Keratinocyte (primary cell): ENCODE data around the gene NUP98. TPM values are rescaled to one million over a fixed set of nuclear protein-coding genes. Genes with fewer than 3 reads are reported as not detected.

Experiments
- DNase-seq: peaks from one replicate; pipeline ENCODE4 v3.0.0-alpha.2; 2011; ENCODE audit warnings: low read depth, missing footprints, low spot score
- FAIRE-seq: peaks from 2 replicates; lab custom pipeline; 2011; peaks lifted over from hg19 to GRCh38; lab: Jason Lieb, UNC
- H2AFZ ChIP-seq: 2 replicates; pipeline ENCODE4 v1.6.0; 2012; ENCODE audit warnings: low read length, control low read depth, inconsistent platforms; ENCODE audit not compliant: control insufficient read depth
- H3K27ac ChIP-seq: 2 replicates; pipeline ENCODE4 v1.5.1; 2011; ENCODE audit warnings: low read length; ENCODE audit not compliant: control insufficient read depth, insufficient read depth
- H3K27me3 ChIP-seq: 3 replicates; pipeline ENCODE4 v1.6.0; 2011; ENCODE audit warnings: low read length; ENCODE audit not compliant: control insufficient read depth, insufficient read depth; ENCODE audit errors: extremely low read depth
- H3K36me3 ChIP-seq, 2 experiments: 2 replicates in 1 of 2; 3 replicates in 1 of 2; pipeline ENCODE4 v1.5.1; 2011; ENCODE audit warnings: low read length in 2 of 2, mild to moderate bottlenecking in 1 of 2; ENCODE audit not compliant: control insufficient read depth in 2 of 2, insufficient read depth in 2 of 2; ENCODE audit errors: extremely low read depth in 1 of 2
- H3K4me1 ChIP-seq: 3 replicates; pipeline ENCODE4 v1.5.1; 2011; ENCODE audit warnings: low read length; ENCODE audit not compliant: control insufficient read depth, insufficient read depth; ENCODE audit errors: extremely low read depth
- H3K4me2 ChIP-seq: 3 replicates; pipeline ENCODE4 v1.6.0; 2011; ENCODE audit warnings: low read depth, low read length; ENCODE audit not compliant: control insufficient read depth, insufficient read depth; ENCODE audit errors: extremely low read depth
- H3K4me3 ChIP-seq, 3 experiments: fragments of 200-600 bp in 1 of 3; sonication (generic) in 1 of 3; 2 replicates in 2 of 3; 3 replicates in 1 of 3; pipeline ENCODE4 v1.5.1; 2011 to 2016; ENCODE audit warnings: low read length in 3 of 3, mild to moderate bottlenecking in 3 of 3, control low read depth in 2 of 3, inconsistent platforms in 1 of 3, low read depth in 1 of 3, mixed read lengths in 1 of 3, mixed run types in 1 of 3, moderate library complexity in 1 of 3; ENCODE audit not compliant: control insufficient read depth in 2 of 3, insufficient read depth in 2 of 3; ENCODE audit errors: extremely low read depth in 1 of 3
- H3K79me2 ChIP-seq: 2 replicates; pipeline ENCODE4 v1.6.0; 2012; ENCODE audit warnings: low read length; ENCODE audit not compliant: control insufficient read depth, insufficient read depth
- H3K9ac ChIP-seq: 3 replicates; pipeline ENCODE4 v1.6.0; 2011; ENCODE audit warnings: low read length; ENCODE audit not compliant: control insufficient read depth, insufficient read depth; ENCODE audit errors: extremely low read depth
- H3K9me1 ChIP-seq: 3 replicates; pipeline ENCODE4 v1.6.0; 2011; ENCODE audit warnings: low read length; ENCODE audit not compliant: control insufficient read depth, insufficient read depth; ENCODE audit errors: extremely low read depth
- H3K9me3 ChIP-seq: 2 replicates; pipeline ENCODE4 v1.5.1; 2012; ENCODE audit warnings: low read depth, low read length; ENCODE audit not compliant: control insufficient read depth
- H4K20me1 ChIP-seq: 3 replicates; pipeline ENCODE4 v1.6.0; 2011; ENCODE audit warnings: low read length; ENCODE audit not compliant: control insufficient read depth, insufficient read depth; ENCODE audit errors: extremely low read depth
- CTCF ChIP-seq, 3 experiments: IDR thresholded peaks in 1 of 3; conservative IDR thresholded peaks in 1 of 3; optimal IDR thresholded peaks in 1 of 3; 2 replicates in 2 of 3; 3 replicates in 1 of 3; pipeline versions ENCODE3 to v1.5.1; 2011; ENCODE audit warnings: low read length in 3 of 3, mild to moderate bottlenecking in 3 of 3, moderate library complexity in 2 of 3, control low read depth in 1 of 3, inconsistent platforms in 1 of 3; ENCODE audit not compliant: insufficient read depth in 2 of 3; ENCODE audit errors: extremely low read depth in 1 of 3
- EZH2 ChIP-seq: IDR thresholded peaks from one replicate; pipeline ENCODE4 v1.6.1; 2012; ENCODE audit warnings: inconsistent platforms, mild to moderate bottlenecking, low read length, moderate library complexity
- dilution Hi-C: fragments of 300-500 bp; cut with MboI; formaldehyde crosslinking; loops from one replicate; pipeline ENCODE4 v1.7.0; 2020; ENCODE audit warnings: low sequenced_read_pairs; ENCODE audit not compliant: extremely low pct_ligation_motif_present
- polyA plus RNA-seq, 5 experiments: library from polyadenylated mRNA; depleted of rRNA in 3 of 5; stranded (reverse) in 3 of 5; stranded (forward) in 1 of 5; unstranded in 1 of 5; fragments of >200 nt; gene quantifications; 1 replicate in 1 of 5; 2 replicates in 3 of 5; 3 replicates in 1 of 5; pipeline versions ENCODE4 v1.2.1 to v1.2.3, GENCODE V29; 2011 to 2012; ENCODE audit warnings: missing spikeins in 2 of 5, low read depth in 1 of 5, low replicate concordance in 1 of 5

Gene NUP98
- polyA plus RNA-seq, 1 donor (not counting 4 experiments of a cell fraction or from before 2014, with no cell fraction given), result 66.9 TPM

DNA sequence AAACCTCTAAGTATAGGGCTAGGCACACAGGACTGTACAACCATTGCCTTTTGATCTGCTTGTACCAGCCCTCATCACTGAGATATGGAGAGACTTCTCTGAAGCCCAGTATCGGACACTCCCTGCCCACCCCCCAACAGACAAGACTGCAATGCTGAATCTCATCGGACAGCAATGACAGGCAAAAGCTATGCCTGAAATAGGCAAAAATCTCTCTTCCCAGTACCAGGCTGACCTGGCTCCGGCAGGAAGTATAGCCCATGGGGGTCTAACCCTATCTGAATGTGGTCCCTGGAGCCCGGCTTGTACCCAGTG is 37.0 kb upstream of the NUP98 start:
- peaks cover 91% of the 10 kb centered on the region for H3K79me2 ChIP-seq
- peaks cover 20 to 23% of the 10 kb centered on the region in 2 experiments for H3K36me3 ChIP-seq
- H3K4me2 ChIP-seq, result no peak overlapping the region
- peaks cover 23% of the 10 kb centered on the region for H3K4me1 ChIP-seq
- TF ChIP-seq CTCF (optimal IDR thresholded peaks at IDR 0.05 in 1 of 3, IDR thresholded peaks at IDR 0.05 in 1 of 3, conservative IDR thresholded peaks at IDR 0.05 in 1 of 3; ENCODE audit: extremely low read depth in 1 of 3, insufficient read depth in 2 of 3, low read length in 3 of 3) (no peak), EZH2 (no peak)
- no peak overlapping the region for H3K9ac ChIP-seq
- DNase-seq, result no peak
- no peak overlapping the region for H2AFZ ChIP-seq
- dilution Hi-C loops, result no loop called here
- H3K9me3 ChIP-seq, result no peaks in the 10 kb centered on the region
- peaks cover 5% of the 10 kb centered on the region for H3K9me1 ChIP-seq
- H3K27me3 ChIP-seq, result no peaks in the 10 kb centered on the region
- no peak for FAIRE-seq
- no peak overlapping the region for H3K27ac ChIP-seq
- no peak overlapping the region for H3K4me3 ChIP-seq
- H4K20me1 ChIP-seq, result peaks cover 2% of the 10 kb centered on the region

DNA sequence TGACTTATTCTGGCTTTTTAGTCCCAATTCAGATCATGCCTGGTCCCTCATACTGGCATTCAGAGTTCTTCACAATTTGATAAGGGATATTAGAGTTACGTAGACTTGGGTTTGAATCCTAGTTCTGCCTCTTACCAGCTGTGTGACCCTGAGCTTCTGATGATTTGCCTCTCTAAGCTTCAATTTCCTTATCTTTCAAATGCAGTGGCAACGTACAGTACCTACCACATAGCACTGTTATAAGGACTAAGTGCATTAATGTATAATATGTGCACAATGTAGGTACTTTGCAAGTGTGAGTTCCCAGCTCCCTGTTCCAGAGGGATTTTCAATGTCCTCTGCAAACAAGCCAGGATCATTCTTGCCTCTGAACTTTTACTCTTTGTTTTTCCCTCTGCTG is 36.1 kb upstream of the NUP98 start:
- H3K4me1 ChIP-seq, result peaks cover 17% of the 10 kb centered on the region
- TF ChIP-seq CTCF (optimal IDR thresholded peaks at IDR 0.05 in 1 of 3, IDR thresholded peaks at IDR 0.05 in 1 of 3, conservative IDR thresholded peaks at IDR 0.05 in 1 of 3; ENCODE audit: extremely low read depth in 1 of 3, insufficient read depth in 2 of 3, low read length in 3 of 3) (no peak), EZH2 (no peak)
- no peak overlapping the region for H3K4me3 ChIP-seq
- H3K4me2 ChIP-seq, result no peak overlapping the region
- no peak overlapping the region for H2AFZ ChIP-seq
- H3K36me3 ChIP-seq, result peaks cover 20 to 24% of the 10 kb centered on the region in 2 experiments
- no peaks in the 10 kb centered on the region for H3K27me3 ChIP-seq
- DNase-seq, result no peak
- H3K9me3 ChIP-seq, result no peaks in the 10 kb centered on the region
- H3K9ac ChIP-seq, result no peak overlapping the region
- peaks cover 5% of the 10 kb centered on the region for H3K9me1 ChIP-seq
- no peak for FAIRE-seq
- H4K20me1 ChIP-seq, result peaks cover 2% of the 10 kb centered on the region
- H3K27ac ChIP-seq, result no peak overlapping the region
- H3K79me2 ChIP-seq, result peaks cover 85% of the 10 kb centered on the region
- dilution Hi-C loops, result no loop called here
